Ectodermal cell (in vitro differentiated cells): Measurements from ENCODE around the gene NHEJ1.

Experiments used
- H3K27ac ChIP-seq: 2 replicates; pipeline ENCODE4 v1.7.0; 2013; ENCODE audit warnings: mild to moderate bottlenecking, low read depth, low read length; ENCODE audit not compliant: insufficient read depth, poor library complexity, severe bottlenecking
- H3K27me3 ChIP-seq: 2 replicates; pipeline ENCODE4 v1.7.0; 2013; ENCODE audit warnings: mild to moderate bottlenecking, low read length; ENCODE audit not compliant: insufficient read depth, control insufficient read depth, poor library complexity, severe bottlenecking
- H3K36me3 ChIP-seq: one replicate; pipeline ENCODE4 v1.7.0; 2013; ENCODE audit warnings: low read length; ENCODE audit not compliant: control insufficient read depth, insufficient read depth
- H3K4me1 ChIP-seq: one replicate; pipeline ENCODE4 v1.7.0; 2013; ENCODE audit warnings: low read length; ENCODE audit not compliant: control insufficient read depth, insufficient read depth
- H3K4me3 ChIP-seq: 2 replicates; pipeline ENCODE4 v1.7.0; 2013; ENCODE audit warnings: low read depth, low read length, control low read depth; ENCODE audit not compliant: insufficient read depth
- H3K9me3 ChIP-seq: 2 replicates; pipeline ENCODE4 v1.7.0; 2013; ENCODE audit warnings: mild to moderate bottlenecking, low read length, moderate library complexity; ENCODE audit not compliant: control insufficient read depth
- WGBS, 2 experiments: methylation state at CpG; one replicate each; pipeline ENCODE4 v1.1.7; 2013; ENCODE audit warnings: missing lambda C conversion rate in 2 of 2; 5-methylcytosine and 5-hydroxymethylcytosine counted together

Gene NHEJ1

GRCh38 chr2:219058541-219059374 is 101.9 kb downstream of the NHEJ1 start:
- H3K27me3 ChIP-seq, result peaks cover 100% of the 10 kb centered on the region
- 15 to 17% methylated on average over 42 of the region's 42 CpGs for WGBS, 2 experiments
- no peaks in the 10 kb centered on the region for H3K36me3 ChIP-seq
- no peak overlapping the region for H3K27ac ChIP-seq
- no peaks in the 10 kb centered on the region for H3K9me3 ChIP-seq
- H3K4me3 ChIP-seq, result no peak overlapping the region
- peaks cover 14% of the 10 kb centered on the region for H3K4me1 ChIP-seq

GRCh38 chr2:219057709-219058540 is 102.7 kb downstream of the NHEJ1 start:
- no peak overlapping the region for H3K27ac ChIP-seq
- peaks cover 14% of the 10 kb centered on the region for H3K4me1 ChIP-seq
- 6% methylated on average over 52 of the region's 52 CpGs for WGBS, 2 experiments
- H3K36me3 ChIP-seq, result no peaks in the 10 kb centered on the region
- no peaks in the 10 kb centered on the region for H3K9me3 ChIP-seq
- H3K27me3 ChIP-seq, result peaks cover 100% of the 10 kb centered on the region
- no peak overlapping the region for H3K4me3 ChIP-seq

GRCh38 chr2:219056896-219057708 is 103.5 kb downstream of the NHEJ1 start:
- Histone ChIP-seq H3K4me3 (no peak overlapping the region), H3K4me1 (peaks cover 14% of the 10 kb centered on the region), H3K9me3 (no peaks in the 10 kb centered on the region), H3K27ac (no peak overlapping the region), H3K36me3 (no peaks in the 10 kb centered on the region), H3K27me3 (peaks cover 100% of the 10 kb centered on the region)
- WGBS, 2 experiments, result 20 to 21% methylated on average over 40 of the region's 40 CpGs

- no peaks in the 10 kb centered on the region for H3K9me3 ChIP-seq
- no peak overlapping the region for H3K27ac ChIP-seq
- H3K36me3 ChIP-seq, result no peaks in the 10 kb centered on the region
- H3K4me3 ChIP-seq, result no peak overlapping the region
- 79 to 84% methylated on average over 8 to 9 of the region's 9 CpGs for WGBS, 2 experiments
- H3K27me3 ChIP-seq, result peaks cover 95% of the 10 kb centered on the region
- peaks cover 14% of the 10 kb centered on the region for H3K4me1 ChIP-seq
Measured at GRCh38 chr2:219056176-219056895, 104.3 kb downstream of the NHEJ1 start.

- Histone ChIP-seq H3K4me3 (no peak overlapping the region), H3K27me3 (peaks cover 95% of the 10 kb centered on the region), H3K9me3 (no peaks in the 10 kb centered on the region), H3K27ac (no peak overlapping the region), H3K36me3 (no peaks in the 10 kb centered on the region), H3K4me1 (peaks cover 14% of the 10 kb centered on the region)
- 90% methylated on average over 43 of the region's 43 CpGs for WGBS, 2 experiments
Measured at GRCh38 chr2:219054956-219055903, 105.4 kb downstream of the NHEJ1 start.

GRCh38 chr2:219049282-219049681 is 111.3 kb downstream of the NHEJ1 start:
- WGBS, 2 experiments, result 77 to 82% methylated on average over 6 of the region's 6 CpGs
- H3K9me3 ChIP-seq, result no peaks in the 10 kb centered on the region
- H3K4me1 ChIP-seq, result no peaks in the 10 kb centered on the region
- H3K27me3 ChIP-seq, result peaks cover 60% of the 10 kb centered on the region
- no peaks in the 10 kb centered on the region for H3K36me3 ChIP-seq
- H3K27ac ChIP-seq, result no peak overlapping the region
- no peak overlapping the region for H3K4me3 ChIP-seq

- no peaks in the 10 kb centered on the region for H3K9me3 ChIP-seq
- H3K4me1 ChIP-seq, result no peaks in the 10 kb centered on the region
- H3K27me3 ChIP-seq, result peaks cover 56% of the 10 kb centered on the region
- no peak overlapping the region for H3K4me3 ChIP-seq
- H3K27ac ChIP-seq, result no peak overlapping the region
- 6 to 8% methylated on average over 6 of the region's 6 CpGs for WGBS, 2 experiments
- H3K36me3 ChIP-seq, result no peaks in the 10 kb centered on the region
Measured at GRCh38 chr2:219045937-219046550, 114.6 kb downstream of the NHEJ1 start.

- 75 to 81% methylated on average over 2 of the region's 2 CpGs for WGBS, 2 experiments
- H3K27me3 ChIP-seq, result peaks cover 42% of the 10 kb centered on the region
- H3K27ac ChIP-seq, result no peak overlapping the region
Measured at GRCh38 chr2:219042750-219043149, 117.9 kb downstream of the NHEJ1 start.

More at GRCh38 chr2:219042750-219043149, 117.9 kb downstream of the NHEJ1 start:
- Histone ChIP-seq H3K4me3 (no peak overlapping the region), H3K9me3 (no peaks in the 10 kb centered on the region), H3K4me1 (no peaks in the 10 kb centered on the region), H3K36me3 (no peaks in the 10 kb centered on the region)
